ENCODE measurements around the gene PVALB.

Gene PVALB

DNA sequence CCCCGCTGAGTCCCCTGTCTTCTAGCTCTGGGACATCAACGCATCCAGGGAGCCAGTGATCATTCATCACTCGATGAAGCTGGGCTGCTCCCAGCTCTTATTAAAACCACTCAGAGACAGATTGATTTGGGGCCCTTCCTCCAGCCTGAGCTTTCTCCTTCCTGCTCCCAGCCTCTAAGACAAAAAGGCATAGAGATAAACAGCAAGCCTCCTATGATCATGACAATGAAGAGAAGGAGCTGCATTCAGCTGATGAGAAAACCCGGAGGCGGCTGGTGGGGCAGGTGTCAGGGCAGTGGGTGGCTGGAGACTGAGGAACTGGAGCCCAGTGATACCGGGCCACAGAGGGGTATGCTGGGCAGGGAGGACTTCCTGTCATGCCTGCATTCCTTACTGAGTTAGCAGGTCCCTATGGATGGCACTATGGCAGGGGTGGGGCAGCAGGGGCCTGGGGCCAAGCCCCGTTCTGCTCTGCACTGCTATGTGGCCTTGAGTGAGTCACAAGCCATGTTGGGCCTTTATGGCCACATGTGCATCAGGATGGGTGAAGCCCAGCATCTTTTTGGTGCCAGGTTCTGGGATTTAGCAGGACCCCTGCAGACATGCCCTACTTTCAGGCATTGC, 20.2 kb downstream of the PVALB start:
- Histone ChIP-seq H3K4me3 (ENCODE audit: insufficient read depth, low read depth, low read length) (no peak overlapping the region), H3K4me1 (ENCODE audit: control insufficient read depth, insufficient read depth, low read length) (peaks cover 38% of the 10 kb centered on the region), H3K9me3 (ENCODE audit: control insufficient read depth, low read length) (no peaks in the 10 kb centered on the region), H3K36me3 (ENCODE audit: control insufficient read depth, insufficient read depth, low read length) (no peaks in the 10 kb centered on the region), H3K27ac (ENCODE audit: insufficient read depth, low read depth, low read length, poor library complexity, severe bottlenecking) (no peak overlapping the region), H3K27me3 (ENCODE audit: control insufficient read depth, insufficient read depth, low read length, poor library complexity, severe bottlenecking) (no peaks in the 10 kb centered on the region)
- 48 to 57% methylated on average over 7 of the region's 7 CpGs for WGBS, 2 experiments

DNA sequence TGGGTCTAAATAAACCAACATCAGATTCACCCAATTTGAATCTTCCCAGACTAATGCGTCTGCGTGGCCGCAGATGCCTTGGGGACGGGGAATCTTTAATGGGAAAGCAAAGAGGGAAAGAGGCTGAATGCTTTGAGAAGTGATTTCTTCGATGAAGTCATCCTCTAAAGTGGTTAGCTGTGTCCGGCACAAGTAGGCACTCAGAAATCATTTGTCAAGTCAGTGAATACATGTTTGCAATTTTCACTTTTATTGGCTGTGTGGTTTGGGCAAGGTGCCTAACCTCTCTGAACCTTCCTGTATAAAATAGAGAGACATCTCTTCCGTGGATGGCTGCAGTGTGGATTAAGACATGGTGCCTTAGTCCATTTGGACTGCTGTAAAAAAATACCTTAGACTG, 21.2 kb downstream of the PVALB start:
- Histone ChIP-seq H3K36me3 (ENCODE audit: control insufficient read depth, insufficient read depth, low read length) (no peaks in the 10 kb centered on the region), H3K9me3 (ENCODE audit: control insufficient read depth, low read length) (no peaks in the 10 kb centered on the region), H3K27ac (ENCODE audit: insufficient read depth, low read depth, low read length, poor library complexity, severe bottlenecking) (no peak overlapping the region), H3K27me3 (ENCODE audit: control insufficient read depth, insufficient read depth, low read length, poor library complexity, severe bottlenecking) (no peaks in the 10 kb centered on the region), H3K4me3 (ENCODE audit: insufficient read depth, low read depth, low read length) (no peak overlapping the region), H3K4me1 (ENCODE audit: control insufficient read depth, insufficient read depth, low read length) (peaks cover 38% of the 10 kb centered on the region)
- 96% methylated on average over 6 to 7 of the region's 7 CpGs for WGBS, 2 experiments

DNA sequence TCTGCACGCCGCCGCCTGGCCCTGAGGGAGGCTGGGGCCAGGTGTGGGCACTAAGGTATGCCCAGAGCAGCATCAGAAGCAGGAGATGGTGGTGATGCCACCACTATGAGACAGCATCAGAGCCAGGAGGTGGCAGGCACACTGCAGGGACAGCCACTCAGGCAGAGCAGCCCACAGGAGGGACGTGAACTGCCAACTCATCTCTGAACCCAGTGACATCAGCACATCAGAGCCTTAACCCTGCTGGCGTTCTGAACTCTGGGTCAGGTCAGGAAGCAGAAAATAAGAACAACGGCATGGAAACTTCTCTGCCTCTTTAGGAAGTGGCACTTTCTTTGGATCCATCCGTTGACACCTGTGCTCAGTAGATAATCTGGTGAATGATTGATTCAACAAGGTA, 26.2 kb downstream of the PVALB start:
- Histone ChIP-seq H3K4me3 (ENCODE audit: insufficient read depth, low read depth, low read length) (no peak overlapping the region), H3K27ac (ENCODE audit: insufficient read depth, low read depth, low read length, poor library complexity, severe bottlenecking) (no peak overlapping the region), H3K4me1 (ENCODE audit: control insufficient read depth, insufficient read depth, low read length) (peaks cover 13% of the 10 kb centered on the region), H3K27me3 (ENCODE audit: control insufficient read depth, insufficient read depth, low read length, poor library complexity, severe bottlenecking) (no peaks in the 10 kb centered on the region), H3K36me3 (ENCODE audit: control insufficient read depth, insufficient read depth, low read length) (no peaks in the 10 kb centered on the region), H3K9me3 (ENCODE audit: control insufficient read depth, low read length) (no peaks in the 10 kb centered on the region)
- 74 to 80% methylated on average over 7 of the region's 7 CpGs for WGBS, 2 experiments

DNA sequence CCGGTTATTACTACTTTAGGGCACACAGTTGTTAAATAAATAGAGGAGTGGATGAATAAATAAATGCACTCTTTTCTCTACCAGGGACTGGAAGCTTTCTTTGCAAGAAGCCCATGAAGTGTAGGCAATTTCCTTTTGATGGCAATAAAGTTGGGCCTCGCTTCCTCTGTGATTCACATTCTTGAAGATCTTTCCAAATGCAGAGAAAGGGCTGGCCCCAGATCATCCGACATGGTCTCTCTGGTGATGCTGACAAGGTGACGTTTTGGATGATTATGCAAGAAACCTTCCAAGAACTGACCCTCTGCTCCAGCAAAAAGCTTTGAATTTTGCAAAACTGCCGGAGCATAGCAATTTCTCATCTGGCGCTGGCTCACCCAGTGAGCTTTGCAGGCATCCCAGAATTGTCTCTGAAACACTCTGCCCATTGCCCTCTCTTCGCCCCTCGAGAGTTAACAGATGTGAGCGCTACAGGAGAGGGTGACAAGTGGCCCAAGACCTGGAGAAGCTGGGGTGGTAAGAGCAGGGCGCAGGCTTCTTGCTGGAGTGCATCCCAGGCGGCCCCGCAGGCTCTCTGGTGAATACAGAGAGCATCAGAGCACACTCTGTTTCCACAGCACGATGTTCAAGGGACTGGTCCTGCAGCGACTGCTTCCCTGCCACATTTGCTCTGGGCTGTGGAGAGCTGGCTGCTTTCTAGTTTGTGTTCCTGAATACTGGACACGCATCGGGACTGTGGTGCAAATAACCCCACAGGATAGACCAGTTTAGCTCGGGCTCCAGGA, 29.4 kb downstream of the PVALB start:
- Histone ChIP-seq H3K36me3 (ENCODE audit: control insufficient read depth, insufficient read depth, low read length) (no peaks in the 10 kb centered on the region), H3K27ac (ENCODE audit: insufficient read depth, low read depth, low read length, poor library complexity, severe bottlenecking) (no peak overlapping the region), H3K9me3 (ENCODE audit: control insufficient read depth, low read length) (no peaks in the 10 kb centered on the region), H3K4me3 (ENCODE audit: insufficient read depth, low read depth, low read length) (no peak overlapping the region), H3K27me3 (ENCODE audit: control insufficient read depth, insufficient read depth, low read length, poor library complexity, severe bottlenecking) (peaks cover 5% of the 10 kb centered on the region), H3K4me1 (ENCODE audit: control insufficient read depth, insufficient read depth, low read length) (peaks cover 7% of the 10 kb centered on the region)
- WGBS, 2 experiments, result 90 to 93% methylated on average over 17 of the region's 17 CpGs

DNA sequence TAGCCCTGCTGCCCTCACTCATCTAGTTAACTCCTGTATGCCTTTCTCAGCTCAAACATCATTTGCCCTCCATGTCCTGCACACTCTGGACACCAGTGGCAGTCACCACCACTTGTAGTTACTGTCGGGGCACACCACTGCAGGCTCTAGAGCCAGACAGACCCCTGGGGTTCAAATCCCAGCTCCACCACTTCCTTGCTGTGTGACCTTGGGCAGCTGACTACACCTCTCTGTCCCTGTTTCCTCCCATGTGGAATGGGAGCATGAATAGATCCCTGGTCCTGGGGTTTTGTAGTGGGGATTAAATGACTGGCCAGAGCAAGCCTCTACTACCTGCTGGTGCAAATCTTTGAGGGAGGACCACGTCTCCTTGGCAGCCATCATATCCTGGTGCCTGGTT, 33.1 kb downstream of the PVALB start:
- no peak overlapping the region for H3K4me3 ChIP-seq (ENCODE audit: insufficient read depth, low read depth, low read length)
- no peaks in the 10 kb centered on the region for H3K36me3 ChIP-seq (ENCODE audit: control insufficient read depth, insufficient read depth, low read length)
- no peaks in the 10 kb centered on the region for H3K9me3 ChIP-seq (ENCODE audit: control insufficient read depth, low read length)
- no peak overlapping the region for H3K27ac ChIP-seq (ENCODE audit: insufficient read depth, low read depth, low read length, poor library complexity, severe bottlenecking)
- peaks cover 7% of the 10 kb centered on the region for H3K4me1 ChIP-seq (ENCODE audit: control insufficient read depth, insufficient read depth, low read length)
- 86 to 92% methylated on average over 2 of the region's 2 CpGs for WGBS, 2 experiments
- peaks cover 8% of the 10 kb centered on the region for H3K27me3 ChIP-seq (ENCODE audit: control insufficient read depth, insufficient read depth, low read length, poor library complexity, severe bottlenecking)

DNA sequence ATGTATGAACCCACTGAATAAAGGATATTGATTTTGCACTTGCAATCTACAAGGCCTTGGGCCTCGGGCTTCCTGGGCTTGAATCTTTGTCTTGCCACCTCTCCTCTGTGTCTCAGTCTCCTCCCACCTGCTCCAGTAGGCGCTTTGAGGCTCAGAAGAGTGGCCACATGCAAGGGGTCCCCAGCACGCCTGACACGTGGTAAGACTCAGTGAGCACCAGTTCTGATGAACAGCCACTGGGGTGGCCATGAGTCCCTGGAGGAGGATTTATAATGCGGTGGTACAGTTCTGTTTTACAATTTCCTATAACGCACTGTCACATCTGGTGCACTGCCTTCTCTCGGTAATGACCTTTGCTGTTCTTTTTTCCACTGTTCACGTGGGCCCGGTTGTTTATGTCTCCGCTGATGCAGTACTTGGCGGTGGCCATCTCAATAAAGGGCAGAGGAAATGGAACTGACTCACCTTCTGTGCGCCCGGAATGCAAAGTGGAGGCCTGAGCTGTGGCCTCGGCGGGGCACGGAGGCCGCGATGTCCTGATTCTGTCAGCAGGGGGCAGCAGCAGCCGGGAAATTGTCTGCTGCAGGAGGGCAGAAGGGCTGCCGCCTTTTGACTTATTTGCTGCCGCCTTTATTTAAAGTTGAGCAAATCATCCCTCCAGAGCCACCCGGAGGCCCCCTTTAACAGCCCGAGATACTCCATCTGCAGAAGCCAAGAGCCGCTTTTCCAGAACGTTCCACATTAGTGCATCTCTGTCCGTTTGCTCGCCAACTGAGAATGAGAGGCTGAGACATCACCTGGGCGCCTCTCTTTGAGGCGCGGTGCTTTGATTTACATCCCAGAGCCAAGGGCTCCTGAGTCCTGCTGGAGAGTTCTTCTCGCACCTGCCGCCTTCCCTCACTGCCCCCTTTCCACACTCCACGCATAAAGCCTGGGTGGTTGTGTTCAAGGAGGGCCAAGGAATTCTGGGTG, 34.9 kb downstream of the PVALB start:
- Histone ChIP-seq H3K36me3 (ENCODE audit: control insufficient read depth, insufficient read depth, low read length) (no peaks in the 10 kb centered on the region), H3K4me3 (ENCODE audit: insufficient read depth, low read depth, low read length) (no peak overlapping the region), H3K4me1 (ENCODE audit: control insufficient read depth, insufficient read depth, low read length) (peaks cover 7% of the 10 kb centered on the region), H3K27ac (ENCODE audit: insufficient read depth, low read depth, low read length, poor library complexity, severe bottlenecking) (no peak overlapping the region), H3K9me3 (ENCODE audit: control insufficient read depth, low read length) (peaks cover 3% of the 10 kb centered on the region), H3K27me3 (ENCODE audit: control insufficient read depth, insufficient read depth, low read length, poor library complexity, severe bottlenecking) (peaks cover 8% of the 10 kb centered on the region)
- 35% methylated on average over 33 of the region's 33 CpGs for WGBS, 2 experiments

DNA sequence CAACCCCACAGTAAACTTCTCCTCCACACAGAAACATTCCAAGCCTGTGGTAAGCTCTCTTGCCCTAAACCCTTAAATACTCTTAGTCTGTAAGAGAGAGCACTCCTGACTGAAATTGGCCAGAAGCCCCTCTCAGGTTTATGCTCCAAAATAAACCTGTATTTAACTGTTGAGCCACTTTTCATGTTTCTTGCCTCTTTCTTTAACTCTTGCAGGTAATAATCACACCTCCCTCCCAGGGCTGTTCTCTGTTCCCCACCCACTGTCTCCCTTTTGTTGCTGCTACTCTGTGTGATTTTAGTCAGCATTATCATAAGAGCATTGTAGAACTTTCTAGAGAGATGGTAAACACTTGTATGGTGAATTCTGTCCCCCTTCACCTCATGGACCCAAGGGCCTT, 38.8 kb downstream of the PVALB start:
- peaks cover 8% of the 10 kb centered on the region for H3K27me3 ChIP-seq (ENCODE audit: control insufficient read depth, insufficient read depth, low read length, poor library complexity, severe bottlenecking)
- H3K9me3 ChIP-seq (ENCODE audit: control insufficient read depth, low read length), result peaks cover 5% of the 10 kb centered on the region
- no peak overlapping the region for H3K4me3 ChIP-seq (ENCODE audit: insufficient read depth, low read depth, low read length)
- no peak overlapping the region for H3K27ac ChIP-seq (ENCODE audit: insufficient read depth, low read depth, low read length, poor library complexity, severe bottlenecking)
- H3K4me1 ChIP-seq (ENCODE audit: control insufficient read depth, insufficient read depth, low read length), result peaks cover 6% of the 10 kb centered on the region
- H3K36me3 ChIP-seq (ENCODE audit: control insufficient read depth, insufficient read depth, low read length), result no peaks in the 10 kb centered on the region

DNA sequence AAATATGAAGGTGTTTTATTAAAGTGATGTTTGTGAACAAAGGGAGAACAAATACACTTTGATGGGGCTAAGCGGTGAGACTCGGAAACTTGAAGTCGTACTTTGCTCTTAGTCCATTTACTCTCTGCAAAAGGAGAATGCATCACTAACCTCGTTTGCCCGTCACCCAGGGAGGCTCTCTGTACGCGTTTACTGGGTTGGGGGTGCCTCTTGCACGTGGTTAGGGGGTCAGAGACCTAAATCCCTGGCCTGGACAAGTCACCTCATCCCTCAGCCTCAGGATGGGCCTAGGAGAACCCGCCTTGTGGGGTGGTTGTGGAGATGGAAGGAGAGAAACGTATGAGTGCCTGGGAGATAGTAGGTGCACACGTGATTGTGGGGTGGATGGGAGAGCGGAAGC, 40.1 kb downstream of the PVALB start:
- Histone ChIP-seq H3K4me1 (ENCODE audit: control insufficient read depth, insufficient read depth, low read length) (peaks cover 6% of the 10 kb centered on the region), H3K9me3 (ENCODE audit: control insufficient read depth, low read length) (peaks cover 5% of the 10 kb centered on the region), H3K4me3 (ENCODE audit: insufficient read depth, low read depth, low read length) (peak overlapping the region; percentile 22), H3K36me3 (ENCODE audit: control insufficient read depth, insufficient read depth, low read length) (no peaks in the 10 kb centered on the region), H3K27me3 (ENCODE audit: control insufficient read depth, insufficient read depth, low read length, poor library complexity, severe bottlenecking) (no peaks in the 10 kb centered on the region), H3K27ac (ENCODE audit: insufficient read depth, low read depth, low read length, poor library complexity, severe bottlenecking) (no peak overlapping the region)
- 89% methylated on average over 12 of the region's 12 CpGs for WGBS, 2 experiments

DNA sequence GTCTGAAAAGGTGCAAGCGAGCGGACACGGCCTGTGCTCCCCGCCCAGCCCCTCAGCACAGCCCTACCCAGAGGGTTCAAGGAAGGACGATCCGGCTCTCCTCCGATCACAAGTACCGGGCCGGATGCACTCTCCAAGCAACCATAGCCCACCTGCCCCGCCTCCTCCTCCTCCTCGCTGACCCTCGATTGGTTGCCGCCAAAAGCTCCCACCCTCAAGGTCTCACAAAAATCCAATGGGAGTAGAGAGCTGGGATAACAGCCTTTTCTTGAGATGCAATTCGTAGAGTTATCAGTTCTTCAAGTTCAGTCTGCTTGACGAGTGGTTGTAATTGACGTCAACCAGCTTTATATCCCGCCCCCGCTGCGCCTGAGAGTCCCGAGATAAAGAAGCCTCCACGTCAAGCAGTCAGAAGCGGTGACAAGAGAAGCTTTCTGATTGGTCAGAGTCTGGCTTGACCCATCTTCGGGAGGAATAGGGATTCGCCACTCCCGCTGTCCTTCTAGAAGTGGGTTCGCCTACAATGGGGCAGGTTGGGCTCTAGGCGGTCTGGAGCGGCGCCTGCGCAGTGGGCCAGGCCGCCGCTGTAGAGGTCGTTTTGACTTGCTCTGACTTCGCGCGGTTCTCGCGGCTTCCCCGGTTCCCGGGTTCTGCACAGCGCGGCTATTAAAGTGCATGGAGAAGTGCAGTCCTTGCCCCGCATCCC, 40.7 kb downstream of the PVALB start, which contains the start of gene IFT27:
Gene IFT27, minus strand, starts transcription at position 156 of the 706 bp plus-strand sequence. CDS start 412 bp downstream, outside the sequence.
- Histone ChIP-seq H3K27me3 (ENCODE audit: control insufficient read depth, insufficient read depth, low read length, poor library complexity, severe bottlenecking) (no peaks in the 10 kb centered on the region), H3K4me1 (ENCODE audit: control insufficient read depth, insufficient read depth, low read length) (peaks cover 6% of the 10 kb centered on the region), H3K4me3 (ENCODE audit: insufficient read depth, low read depth, low read length) (peak within 1 kb of the TSS; percentile 70), H3K27ac (ENCODE audit: insufficient read depth, low read depth, low read length, poor library complexity, severe bottlenecking) (no peak within 1 kb of the TSS), H3K9me3 (ENCODE audit: control insufficient read depth, low read length) (peaks cover 5% of the 10 kb centered on the region), H3K36me3 (ENCODE audit: control insufficient read depth, insufficient read depth, low read length) (no peaks in the 10 kb centered on the region)
- WGBS, 2 experiments, result 0 to 1% methylated on average over 43 of the region's 43 CpGs

Measured in ectodermal cell (in vitro differentiated cells).